ENCODE results near the gene NALCN. TPM values are rescaled to one million over a fixed set of nuclear protein-coding genes. Genes with fewer than 3 reads are reported as not detected.

Gene NALCN
- total RNA-seq, 4 donors from 2014 or later: 0.67 to 2.0 (median 1.5) TPM

GRCh38 chr13:101178406-101178805 lies 237.9 kb downstream of the NALCN start:
- DNase-seq (ENCODE audit: low spot score in 2 of 2): no peak
- TF ChIP-seq CTCF (IDR thresholded peaks at IDR 0.05) (no peak), POLR2A (IDR thresholded peaks at IDR 0.05) (no peak)
- intact Hi-C loops (cut with DNase I; ENCODE audit: low total_unique reads): no loop called here
- 28 to 39% methylated on average over 4 of the region's 4 CpGs for WGBS, 2 donors
- no peak overlapping the region for H3K4me3 ChIP-seq (ENCODE audit: low read depth, poor library complexity, severe bottlenecking)

- intact Hi-C loops (cut with DNase I; ENCODE audit: low total_unique reads): no loop called here
- H3K4me3 ChIP-seq (ENCODE audit: low read depth, poor library complexity, severe bottlenecking): no peak overlapping the region
- TF ChIP-seq POLR2A (IDR thresholded peaks at IDR 0.05): no peak
- no peak for TF ChIP-seq CTCF (IDR thresholded peaks at IDR 0.05)
- 68 to 75% methylated on average over 2 of the region's 2 CpGs for WGBS, 2 donors
- DNase-seq (ENCODE audit: low spot score in 2 of 2): no peak
Observed at GRCh38 chr13:101170306-101170705, 246.0 kb downstream of the NALCN start.

GRCh38 chr13:101157261-101157660 lies 259.0 kb downstream of the NALCN start:
- intact Hi-C loops (cut with DNase I; ENCODE audit: low total_unique reads): no loop called here
- DNase-seq (ENCODE audit: low spot score in 2 of 2): no peak
- WGBS, 2 donors: 18 to 24% methylated on average over 1 of the region's 1 CpG
- H3K4me3 ChIP-seq (ENCODE audit: low read depth, poor library complexity, severe bottlenecking): no peak overlapping the region
- TF ChIP-seq CTCF (IDR thresholded peaks at IDR 0.05) (no peak), POLR2A (IDR thresholded peaks at IDR 0.05) (no peak)

- H3K4me3 ChIP-seq (ENCODE audit: low read depth, poor library complexity, severe bottlenecking): no peak overlapping the region
- no peak for TF ChIP-seq POLR2A (IDR thresholded peaks at IDR 0.05)
- no peak for TF ChIP-seq CTCF (IDR thresholded peaks at IDR 0.05)
- no peak for DNase-seq (ENCODE audit: low spot score in 2 of 2)
- WGBS, 2 donors: 52 to 61% methylated on average over 2 of the region's 2 CpGs
- intact Hi-C loops (cut with DNase I; ENCODE audit: low total_unique reads): no loop called here
Observed at GRCh38 chr13:101155920-101156319, 260.4 kb downstream of the NALCN start.

- TF ChIP-seq POLR2A (IDR thresholded peaks at IDR 0.05): no peak
- no peak for TF ChIP-seq CTCF (IDR thresholded peaks at IDR 0.05)
- H3K4me3 ChIP-seq (ENCODE audit: low read depth, poor library complexity, severe bottlenecking): no peak overlapping the region
- intact Hi-C loops (cut with DNase I; ENCODE audit: low total_unique reads): no loop called here
- WGBS, 2 donors: 75 to 76% methylated on average over 3 of the region's 3 CpGs
- DNase-seq (ENCODE audit: low spot score in 2 of 2): no peak
Observed at GRCh38 chr13:101152184-101152583, 264.1 kb downstream of the NALCN start.

GRCh38 chr13:101150998-101151397 lies 265.3 kb downstream of the NALCN start:
- WGBS, 2 donors: 22 to 31% methylated on average over 7 of the region's 7 CpGs
- no peak for DNase-seq (ENCODE audit: low spot score in 2 of 2)
- H3K4me3 ChIP-seq (ENCODE audit: low read depth, poor library complexity, severe bottlenecking): no peak overlapping the region
- intact Hi-C loops (cut with DNase I; ENCODE audit: low total_unique reads): no loop called here
- TF ChIP-seq CTCF (IDR thresholded peaks at IDR 0.05): no peak
- TF ChIP-seq POLR2A (IDR thresholded peaks at IDR 0.05): no peak

All from lower leg skin (tissue), 4 donors.